Measurements from ENCODE around the gene ITGAE. TPM values are rescaled to one million over a fixed set of nuclear protein-coding genes. Genes with fewer than 3 reads are reported as not detected.

Gene ITGAE
- total RNA-seq, 4 donors from 2014 or later = 5.7 to 40.5 (median 26.9) TPM

GRCh38 chr17:3682033-3682432 is 119.0 kb downstream of the ITGAE start:
- Histone ChIP-seq H3K27me3 (peaks cover 0 to 45% (median 0%) of the 10 kb centered on the region in 4 donors), H3K27ac (no peak overlapping the region), H3K36me3 (no peaks in the 10 kb centered on the region), H3K4me3 (no peak overlapping the region), H3K4me1 (peaks cover 0 to 24% (median 8%) of the 10 kb centered on the region in 3 donors), H3K9me3 (no peaks in the 10 kb centered on the region)
- 82 to 87% methylated on average over 4 to 6 of the region's 12 CpGs for WGBS, 2 donors
- TF ChIP-seq POLR2A (IDR thresholded peaks at IDR 0.05) (no peak), CTCF (IDR thresholded peaks at IDR 0.05) (no peak)
- intact Hi-C loops (cut with DNase I) = no loop called here
- DNase-seq = no peak

GRCh38 chr17:3681565-3681964 is 119.4 kb downstream of the ITGAE start:
- DNase-seq = no peak
- WGBS, 2 donors = 87 to 100% methylated on average over 2 to 19 of the region's 20 CpGs
- intact Hi-C loops (cut with DNase I) = no loop called here
- Histone ChIP-seq H3K27me3 (peaks cover 0 to 45% (median 0%) of the 10 kb centered on the region in 4 donors), H3K9me3 (no peaks in the 10 kb centered on the region), H3K4me3 (no peak overlapping the region), H3K27ac (no peak overlapping the region), H3K4me1 (peaks cover 0 to 24% (median 8%) of the 10 kb centered on the region in 3 donors), H3K36me3 (no peaks in the 10 kb centered on the region)
- TF ChIP-seq CTCF (IDR thresholded peaks at IDR 0.05) = no peak
- no peak for TF ChIP-seq POLR2A (IDR thresholded peaks at IDR 0.05)

GRCh38 chr17:3681057-3681456 is 119.9 kb downstream of the ITGAE start:
- H3K27ac ChIP-seq = no peak overlapping the region
- peaks cover 0 to 45% (median 0%) of the 10 kb centered on the region in 4 donors for H3K27me3 ChIP-seq
- no peaks in the 10 kb centered on the region for H3K9me3 ChIP-seq
- H3K36me3 ChIP-seq = no peaks in the 10 kb centered on the region
- intact Hi-C loops (cut with DNase I) = no loop called here
- peaks cover 0 to 24% (median 8%) of the 10 kb centered on the region in 3 donors for H3K4me1 ChIP-seq
- 75 to 87% methylated on average over 4 to 5 of the region's 12 CpGs for WGBS, 2 donors
- no peak for DNase-seq
- H3K4me3 ChIP-seq = no peak overlapping the region
- TF ChIP-seq POLR2A (IDR thresholded peaks at IDR 0.05) = no peak
- TF ChIP-seq CTCF (IDR thresholded peaks at IDR 0.05) = no peak

GRCh38 chr17:3679531-3680126 is 121.4 kb downstream of the ITGAE start:
- no peaks in the 10 kb centered on the region for H3K36me3 ChIP-seq
- peaks cover 0 to 36% (median 0%) of the 10 kb centered on the region in 4 donors for H3K27me3 ChIP-seq
- WGBS, 2 donors = 45 to 48% methylated on average over 11 to 14 of the region's 20 CpGs
- H3K4me3 ChIP-seq = no peak overlapping the region
- TF ChIP-seq POLR2A (IDR thresholded peaks at IDR 0.05) = no peak
- no peak for TF ChIP-seq CTCF (IDR thresholded peaks at IDR 0.05)
- DNase-seq = no peak
- no peak overlapping the region for H3K27ac ChIP-seq
- intact Hi-C loops (cut with DNase I) = no loop called here
- peaks cover 0 to 18% (median 8%) of the 10 kb centered on the region in 3 donors for H3K4me1 ChIP-seq
- H3K9me3 ChIP-seq = no peaks in the 10 kb centered on the region

GRCh38 chr17:3678821-3679530 is 122.0 kb downstream of the ITGAE start:
- Histone ChIP-seq H3K4me1 (peaks cover 0 to 18% (median 8%) of the 10 kb centered on the region in 3 donors), H3K9me3 (no peaks in the 10 kb centered on the region), H3K27me3 (peaks cover 0 to 31% (median 0%) of the 10 kb centered on the region in 4 donors), H3K27ac (no peak overlapping the region), H3K36me3 (no peaks in the 10 kb centered on the region), H3K4me3 (no peak overlapping the region)
- 87 to 92% methylated on average over 5 to 11 of the region's 27 CpGs for WGBS, 2 donors
- no peak for TF ChIP-seq CTCF (IDR thresholded peaks at IDR 0.05)
- no peak for TF ChIP-seq POLR2A (IDR thresholded peaks at IDR 0.05)
- no peak for DNase-seq
- intact Hi-C loops (cut with DNase I) = no loop called here
